Bronchial epithelial cell (primary cell): Measurements from ENCODE around the gene SLC24A3. TPM values are rescaled to one million over a fixed set of nuclear protein-coding genes. Genes with fewer than 3 reads are reported as not detected.

Experiments
- DNase-seq: peaks from one replicate; pipeline ENCODE4 v3.0.0-alpha.2; 2010; ENCODE audit warnings: low read depth
- FAIRE-seq: peaks from 2 replicates; lab custom pipeline; 2011; peaks lifted over from hg19 to GRCh38; lab: Jason Lieb, UNC
- H3K27me3 ChIP-seq: 2 replicates; pipeline ENCODE4 v1.5.1; 2011; ENCODE audit warnings: low read length; ENCODE audit not compliant: control insufficient read depth, insufficient read depth
- H3K36me3 ChIP-seq: 2 replicates; pipeline ENCODE4 v1.5.1; 2011; ENCODE audit warnings: low read length; ENCODE audit not compliant: control insufficient read depth, insufficient read depth
- H3K4me3 ChIP-seq: 2 replicates; pipeline ENCODE4 v1.5.1; 2011; ENCODE audit warnings: mild to moderate bottlenecking, low read depth, low read length, control low read depth
- CTCF ChIP-seq: IDR thresholded peaks from 2 replicates; pipeline ENCODE4 v1.5.1; 2011; ENCODE audit warnings: mild to moderate bottlenecking, moderate library complexity, low read length, control low read depth, inconsistent platforms; ENCODE audit not compliant: insufficient read depth, severe bottlenecking
- total RNA-seq: library from RNA; depleted of rRNA; stranded (reverse); fragments of >200 nt; gene quantifications from 2 replicates; pipeline ENCODE4 v1.2.1, GENCODE V29; 2014

Gene SLC24A3
- total RNA-seq, 1 donor from 2014 or later = under 0.01 TPM

DNA sequence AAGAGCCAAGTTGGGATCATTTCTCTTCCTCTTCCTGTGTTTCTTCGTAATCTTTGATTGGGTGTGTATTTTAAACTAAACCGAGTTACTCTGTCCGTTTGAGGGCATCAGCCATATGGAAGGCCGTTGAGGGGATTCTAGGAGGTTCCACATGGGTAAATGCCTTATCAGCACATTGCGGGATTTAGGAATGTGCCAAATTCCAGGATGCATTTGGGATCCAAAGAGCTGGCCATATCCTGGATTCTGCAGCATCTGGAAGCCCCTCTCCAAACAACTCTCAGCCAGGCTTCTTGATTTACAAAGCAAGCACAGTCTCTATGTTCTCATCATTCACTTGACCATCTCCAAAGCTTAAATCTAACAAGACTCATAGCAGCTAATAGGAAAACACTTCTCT lies 478.0 kb downstream of the SLC24A3 start:
- no peak for TF ChIP-seq CTCF
- H3K27me3 ChIP-seq = no peaks in the 10 kb centered on the region
- DNase-seq (no peak), FAIRE-seq (no peak)
- H3K4me3 ChIP-seq = no peak overlapping the region
- H3K36me3 ChIP-seq = no peaks in the 10 kb centered on the region

- H3K27me3 ChIP-seq = no peaks in the 10 kb centered on the region
- no peak for TF ChIP-seq CTCF
- DNase-seq (no peak), FAIRE-seq (no peak)
- no peak overlapping the region for H3K4me3 ChIP-seq
- no peaks in the 10 kb centered on the region for H3K36me3 ChIP-seq
Measured at GRCh38 chr20:19691125-19691524, 478.7 kb downstream of the SLC24A3 start.

DNA sequence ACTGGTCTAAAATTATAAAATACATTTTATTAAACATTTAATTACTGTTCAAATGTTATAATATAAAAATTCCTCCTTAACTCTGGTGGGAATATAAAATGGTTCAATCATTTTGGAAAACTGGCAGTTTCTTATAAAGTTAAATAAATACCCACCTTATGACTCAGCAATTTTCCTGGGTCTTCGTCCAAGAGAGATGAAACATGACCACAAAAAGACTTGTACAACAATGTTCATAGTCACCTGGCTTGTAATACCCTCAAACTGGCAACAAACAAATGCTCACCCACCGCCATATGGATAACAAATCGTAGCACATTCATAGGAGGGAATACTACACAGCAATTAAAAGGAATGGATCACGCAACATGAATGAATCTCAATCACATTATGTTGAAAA lies 479.7 kb downstream of the SLC24A3 start:
- no peak for TF ChIP-seq CTCF
- Histone ChIP-seq H3K4me3 (no peak overlapping the region), H3K27me3 (no peaks in the 10 kb centered on the region), H3K36me3 (no peaks in the 10 kb centered on the region)
- FAIRE-seq (no peak), DNase-seq (peak; percentile 35)

DNA sequence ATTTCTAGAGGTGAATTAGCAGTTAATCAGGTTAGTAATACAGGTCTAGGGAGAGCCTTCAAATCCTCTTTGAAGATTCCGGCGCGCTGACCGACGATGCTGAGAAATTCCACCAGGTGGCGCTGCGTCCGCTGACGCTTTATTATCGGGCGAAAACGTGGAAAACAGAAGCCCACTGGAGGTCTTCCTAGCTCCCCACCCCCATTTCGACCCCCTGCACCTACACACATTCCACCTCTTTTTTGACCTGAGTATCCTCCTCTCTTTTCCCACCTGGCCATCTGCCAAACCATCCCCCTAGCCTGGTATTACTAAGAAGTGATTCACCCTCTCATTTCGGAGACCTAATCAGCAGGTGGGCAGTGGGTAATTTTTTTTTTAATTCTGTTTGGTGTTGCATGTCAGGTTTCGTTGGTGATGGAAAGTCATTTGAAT lies 480.3 kb downstream of the SLC24A3 start:
- peak; percentile 87 for TF ChIP-seq CTCF
- no peaks in the 10 kb centered on the region for H3K36me3 ChIP-seq
- DNase-seq (peak; percentile 57), FAIRE-seq (peak; percentile 50)
- H3K4me3 ChIP-seq = no peak overlapping the region
- no peaks in the 10 kb centered on the region for H3K27me3 ChIP-seq

GRCh38 chr20:19693508-19693907 lies 481.1 kb downstream of the SLC24A3 start:
- Histone ChIP-seq H3K27me3 (no peaks in the 10 kb centered on the region), H3K4me3 (no peak overlapping the region), H3K36me3 (no peaks in the 10 kb centered on the region)
- FAIRE-seq = peak; percentile 70
- TF ChIP-seq CTCF = no peak
- no peak for DNase-seq

GRCh38 chr20:19695081-19695480 lies 482.6 kb downstream of the SLC24A3 start:
- no peak for TF ChIP-seq CTCF
- Histone ChIP-seq H3K27me3 (no peaks in the 10 kb centered on the region), H3K4me3 (no peak overlapping the region), H3K36me3 (no peaks in the 10 kb centered on the region)
- DNase-seq = no peak
- FAIRE-seq = no peak
